GM18517 (cell line): ENCODE measurements around the gene DDT.
"Not testable (repeated sequence)": the region's sequence is repeated elsewhere in the genome, so short reads cannot be mapped to it uniquely, and the experiment has no call there.

Source experiments
- ATAC-seq: cut with Tn5 transposase; IDR thresholded peaks from one replicate; pipeline ENCODE4 v1.9.1; 2021; ENCODE audit warnings: mild to moderate bottlenecking, moderate library complexity; ENCODE audit not compliant: unreplicated experiment

The DDT gene

GRCh38 chr22:23953485-23953884, 20.8 kb downstream of the DDT start:
- not testable (repeated sequence) for ATAC-seq

- ATAC-seq, result not testable (repeated sequence)
Observed at GRCh38 chr22:23952794-23953405, 21.3 kb downstream of the DDT start.

GRCh38 chr22:23951383-23951782, 22.9 kb downstream of the DDT start:
- not testable (repeated sequence) for ATAC-seq

- not testable (repeated sequence) for ATAC-seq
Observed at GRCh38 chr22:23949764-23950163, 24.5 kb downstream of the DDT start.

- not testable (repeated sequence) for ATAC-seq
Observed at GRCh38 chr22:23947391-23947790, 26.9 kb downstream of the DDT start.

GRCh38 chr22:23940166-23940565, 34.1 kb downstream of the DDT start:
- ATAC-seq, result not testable (repeated sequence)

GRCh38 chr22:23939017-23939357, 35.3 kb downstream of the DDT start:
- no peak for ATAC-seq

GRCh38 chr22:23938328-23939016, 35.8 kb downstream of the DDT start:
- ATAC-seq, result no peak

- no peak for ATAC-seq
Observed at GRCh38 chr22:23926561-23926960, 47.7 kb downstream of the DDT start.

GRCh38 chr22:23925020-23925606, 49.1 kb downstream of the DDT start:
- ATAC-seq, result no peak

GRCh38 chr22:23922921-23923320, 51.3 kb downstream of the DDT start:
- ATAC-seq, result no peak

- not testable (repeated sequence) for ATAC-seq
Observed at GRCh38 chr22:23921586-23922201, 52.5 kb downstream of the DDT start.
